Measurements from ENCODE around the gene TLK1.

DNA sequence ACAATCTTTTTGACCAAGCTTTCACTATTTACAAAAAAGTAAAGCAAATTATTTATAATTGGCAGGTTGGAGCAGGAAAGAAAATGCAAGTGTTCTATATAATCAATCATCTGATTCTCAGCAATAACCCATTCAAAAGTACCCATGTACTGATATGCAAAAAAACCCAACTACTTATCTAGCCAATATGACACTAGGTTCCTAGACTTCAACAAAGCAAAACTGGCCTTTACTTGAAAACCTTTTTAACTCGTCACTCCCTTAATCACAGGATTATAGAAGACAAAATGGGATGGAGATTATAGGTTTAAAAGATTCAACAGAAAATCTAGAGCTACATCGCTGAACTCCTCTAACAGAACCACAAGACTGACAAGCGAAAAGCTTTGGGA lies 3.6 kb downstream of the TLK1 start:
- no peak for TF ChIP-seq POLR2AphosphoS5 (IDR thresholded peaks at IDR 0.05; ENCODE audit: low read depth, low read length)
- no peak for TF ChIP-seq POLR2A (IDR thresholded peaks at IDR 0.05; ENCODE audit: low read depth, low read length)
